Neutrophil (primary cell): ENCODE data around the gene CEP83.
"Not testable (repeated sequence)": the region's sequence is repeated elsewhere in the genome, so short reads cannot be mapped to it uniquely, and the experiment has no call there.

Experiments used
- H3K27ac ChIP-seq: fragments of 200-600 bp; sonication (generic); 2 replicates; pipeline ENCODE4 v1.5.1; 2016; ENCODE audit warnings: mild to moderate bottlenecking, moderate library complexity
- H3K27me3 ChIP-seq: fragments of 200-600 bp; sonication (generic); 2 replicates; pipeline ENCODE4 v1.6.0; 2016; ENCODE audit warnings: mild to moderate bottlenecking
- H3K36me3 ChIP-seq: fragments of 200-600 bp; sonication (generic); 2 replicates; pipeline ENCODE4 v1.5.1; 2017
- H3K4me1 ChIP-seq, 2 experiments: fragments of 200-600 bp in 1 of 2; sonication (generic) in 1 of 2; 1 replicate in 1 of 2; 2 replicates in 1 of 2; pipeline versions ENCODE4 v1.5.1 to v1.6.1; 2013 to 2016; ENCODE audit warnings: low read depth in 1 of 2, low read length in 1 of 2, mild to moderate bottlenecking in 1 of 2, moderate library complexity in 1 of 2; ENCODE audit not compliant: control insufficient read depth in 1 of 2, insufficient read depth in 1 of 2
- H3K4me3 ChIP-seq, 2 experiments: fragments of 200-600 bp in 1 of 2; sonication (generic) in 1 of 2; 1 replicate in 1 of 2; 2 replicates in 1 of 2; pipeline ENCODE4 v1.5.1; 2013 to 2016; ENCODE audit warnings: low read depth in 1 of 2, low read length in 1 of 2, mild to moderate bottlenecking in 1 of 2, moderate library complexity in 1 of 2
- H3K9me3 ChIP-seq: fragments of 200-600 bp; sonication (generic); 2 replicates; pipeline ENCODE4 v1.5.1; 2016
- TF ChIP-seq, protein P1 (sequence below): fragments of 200-600 bp; sonication (generic); IDR thresholded peaks from 2 replicates; pipeline ENCODE4 v1.5.1; 2016; ENCODE audit warnings: antibody characterized with exemption

Gene CEP83

DNA sequence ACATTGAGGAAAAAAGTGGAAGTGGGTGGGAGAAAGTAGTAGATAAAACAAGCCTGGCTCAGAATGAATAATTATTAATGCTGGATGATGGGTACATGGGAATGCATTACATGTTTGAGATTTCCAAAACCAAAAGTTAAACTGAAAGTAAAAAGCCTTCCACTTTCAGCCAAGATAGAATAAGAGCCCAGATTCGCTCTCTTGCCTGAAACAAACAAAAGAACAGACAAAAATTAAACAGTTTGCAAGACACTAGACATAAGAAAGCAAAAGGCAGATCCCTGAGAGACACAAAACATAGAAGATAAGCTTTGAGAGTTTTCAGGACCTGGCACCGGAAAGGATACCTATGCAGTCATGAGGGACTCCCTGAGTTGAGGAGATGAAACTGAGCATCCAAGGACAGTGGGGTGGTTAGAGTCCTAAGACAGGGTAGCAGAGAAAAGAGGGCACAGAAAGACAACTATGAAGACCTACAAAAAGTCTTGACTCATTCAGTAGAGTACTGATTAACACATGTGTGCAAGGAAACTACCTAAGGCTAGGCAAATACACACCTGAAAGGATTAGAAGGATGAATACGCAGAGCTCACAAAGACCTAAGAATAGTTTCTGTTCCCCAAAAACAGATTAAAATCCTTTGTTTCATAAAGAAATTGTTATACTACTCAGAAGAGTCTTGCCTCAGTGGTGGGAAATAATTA lies 54.1 kb downstream of the CEP83 start:
- no peak overlapping the region for H3K4me3 ChIP-seq
- no peaks in the 10 kb centered on the region for H3K36me3 ChIP-seq
- no peaks in the 10 kb centered on the region for H3K9me3 ChIP-seq
- TF ChIP-seq, protein P1, sequence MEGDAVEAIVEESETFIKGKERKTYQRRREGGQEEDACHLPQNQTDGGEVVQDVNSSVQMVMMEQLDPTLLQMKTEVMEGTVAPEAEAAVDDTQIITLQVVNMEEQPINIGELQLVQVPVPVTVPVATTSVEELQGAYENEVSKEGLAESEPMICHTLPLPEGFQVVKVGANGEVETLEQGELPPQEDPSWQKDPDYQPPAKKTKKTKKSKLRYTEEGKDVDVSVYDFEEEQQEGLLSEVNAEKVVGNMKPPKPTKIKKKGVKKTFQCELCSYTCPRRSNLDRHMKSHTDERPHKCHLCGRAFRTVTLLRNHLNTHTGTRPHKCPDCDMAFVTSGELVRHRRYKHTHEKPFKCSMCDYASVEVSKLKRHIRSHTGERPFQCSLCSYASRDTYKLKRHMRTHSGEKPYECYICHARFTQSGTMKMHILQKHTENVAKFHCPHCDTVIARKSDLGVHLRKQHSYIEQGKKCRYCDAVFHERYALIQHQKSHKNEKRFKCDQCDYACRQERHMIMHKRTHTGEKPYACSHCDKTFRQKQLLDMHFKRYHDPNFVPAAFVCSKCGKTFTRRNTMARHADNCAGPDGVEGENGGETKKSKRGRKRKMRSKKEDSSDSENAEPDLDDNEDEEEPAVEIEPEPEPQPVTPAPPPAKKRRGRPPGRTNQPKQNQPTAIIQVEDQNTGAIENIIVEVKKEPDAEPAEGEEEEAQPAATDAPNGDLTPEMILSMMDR, result no peak
- no peaks in the 10 kb centered on the region for H3K27me3 ChIP-seq
- no peaks in the 10 kb centered on the region for H3K4me1 ChIP-seq
- H3K27ac ChIP-seq, result no peak overlapping the region

DNA sequence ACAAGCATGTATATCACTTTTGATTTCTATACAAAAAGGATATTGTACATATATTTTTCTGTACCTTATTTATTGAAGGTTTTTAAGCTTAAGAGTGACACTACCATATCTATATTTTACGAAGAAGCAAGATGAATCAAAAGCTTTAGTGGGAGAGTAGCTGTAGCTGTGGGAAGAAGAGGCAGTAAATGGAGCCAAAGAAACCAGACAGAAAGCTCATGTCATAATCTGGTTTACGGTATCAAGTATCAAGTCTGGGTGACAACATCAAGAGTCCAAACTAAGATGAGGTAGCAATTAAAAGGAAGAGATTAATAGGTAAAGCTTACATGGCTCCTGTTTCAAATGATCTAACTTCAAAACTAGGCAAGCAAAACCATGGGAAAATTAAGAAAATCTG lies 54.8 kb downstream of the CEP83 start:
- H3K4me3 ChIP-seq, result no peak overlapping the region
- H3K4me1 ChIP-seq, result no peaks in the 10 kb centered on the region

DNA sequence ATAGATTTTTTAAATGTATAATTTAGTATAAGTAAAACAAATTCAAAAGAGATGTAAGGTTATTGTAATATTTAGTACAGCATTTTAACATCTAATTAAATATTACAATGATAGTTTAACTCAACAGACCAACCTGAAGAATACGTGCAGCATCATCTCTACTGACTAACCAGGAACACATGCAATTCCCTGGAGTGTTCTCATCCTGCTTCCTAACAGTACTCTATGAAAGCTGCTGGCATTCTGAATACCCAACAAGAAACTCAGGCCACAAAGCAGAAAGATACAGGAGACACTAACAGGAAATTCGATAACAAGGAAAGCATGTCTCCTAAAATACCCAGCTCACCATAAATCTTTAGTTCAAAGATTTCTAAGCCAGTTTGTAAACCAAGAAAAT lies 58.3 kb downstream of the CEP83 start:
- Histone ChIP-seq H3K4me3 (no peak overlapping the region), H3K36me3 (no peaks in the 10 kb centered on the region), H3K4me1 (no peaks in the 10 kb centered on the region), H3K27me3 (no peaks in the 10 kb centered on the region), H3K9me3 (peaks cover 18% of the 10 kb centered on the region), H3K27ac (no peak overlapping the region)
- TF ChIP-seq, protein P1, result no peak

More for the DNA sequence above, 54.8 kb downstream of the CEP83 start:
- Histone ChIP-seq H3K9me3 (peaks cover 2% of the 10 kb centered on the region), H3K36me3 (no peaks in the 10 kb centered on the region), H3K27ac (no peak overlapping the region), H3K27me3 (no peaks in the 10 kb centered on the region)
- TF ChIP-seq, protein P1, result no peak

DNA sequence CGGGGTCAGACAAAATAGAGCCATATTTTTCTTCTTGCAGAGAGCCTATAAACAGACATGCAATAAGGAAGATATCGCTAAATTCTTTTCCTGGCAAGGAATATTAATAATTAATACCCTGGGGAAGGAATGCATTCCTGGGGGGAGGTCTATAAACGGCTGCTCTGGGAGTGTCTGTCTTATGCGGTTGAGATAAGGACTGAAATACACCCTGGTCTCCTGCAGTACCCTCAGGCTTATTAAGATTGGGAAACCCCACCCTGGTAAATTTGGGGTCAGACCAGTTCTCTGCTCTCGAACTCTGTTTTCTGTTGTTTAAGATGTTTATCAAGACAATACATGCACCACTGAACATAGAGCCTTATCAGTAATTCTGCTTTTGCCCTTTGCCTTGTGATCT lies 61.0 kb downstream of the CEP83 start:
- H3K4me3 ChIP-seq, H3K4me1 ChIP-seq, H3K27ac ChIP-seq, H3K36me3 ChIP-seq, H3K27me3 ChIP-seq: not testable (repeated sequence)
- H3K9me3 ChIP-seq, result peaks cover 18% of the 10 kb centered on the region

DNA sequence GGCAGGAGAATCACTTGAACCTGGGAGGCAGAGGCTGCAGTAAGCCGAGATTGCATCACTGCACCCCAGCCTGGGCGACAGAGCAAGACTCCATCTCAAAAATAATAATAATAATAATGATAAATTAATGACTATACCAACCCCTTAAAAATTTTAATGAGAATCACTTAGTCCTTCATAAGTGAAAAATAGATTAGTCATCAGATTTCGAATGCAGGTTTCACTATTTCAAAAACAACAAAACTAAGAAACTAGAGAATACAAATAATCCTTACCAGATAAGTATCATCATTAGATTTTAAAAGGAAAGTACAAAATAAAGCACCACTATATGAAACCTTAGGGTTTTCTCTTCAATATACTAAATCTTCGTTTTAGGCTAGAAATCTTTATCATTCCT lies 62.3 kb downstream of the CEP83 start:
- peaks cover 18% of the 10 kb centered on the region for H3K9me3 ChIP-seq
- no peaks in the 10 kb centered on the region for H3K27me3 ChIP-seq
- no peak overlapping the region for H3K4me3 ChIP-seq
- TF ChIP-seq, protein P1, result no peak
- H3K4me1 ChIP-seq, result no peaks in the 10 kb centered on the region
- no peak overlapping the region for H3K27ac ChIP-seq
- H3K36me3 ChIP-seq, result no peaks in the 10 kb centered on the region

DNA sequence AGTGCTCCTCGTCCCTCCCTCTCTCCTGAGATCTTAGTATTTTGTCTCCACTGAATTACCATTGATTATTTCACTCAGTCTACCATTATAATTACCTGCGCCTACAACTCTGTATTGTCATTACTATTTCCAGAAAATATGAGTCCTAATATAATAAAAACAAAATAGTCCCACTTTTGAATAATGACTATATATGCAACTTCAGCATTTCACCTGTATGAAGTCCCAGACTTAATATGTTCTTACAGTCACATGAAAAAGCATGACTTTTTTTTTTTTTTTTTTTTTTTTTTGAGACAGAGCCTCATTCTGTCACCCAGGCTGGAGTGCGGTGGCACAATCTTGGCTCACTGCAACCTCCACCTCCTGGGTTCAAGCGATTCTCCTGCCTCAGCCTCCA lies 63.7 kb downstream of the CEP83 start:
- H3K4me3 ChIP-seq, H3K27me3 ChIP-seq, H3K36me3 ChIP-seq, H3K4me1 ChIP-seq, H3K27ac ChIP-seq: not testable (repeated sequence)
- peaks cover 18% of the 10 kb centered on the region for H3K9me3 ChIP-seq

DNA sequence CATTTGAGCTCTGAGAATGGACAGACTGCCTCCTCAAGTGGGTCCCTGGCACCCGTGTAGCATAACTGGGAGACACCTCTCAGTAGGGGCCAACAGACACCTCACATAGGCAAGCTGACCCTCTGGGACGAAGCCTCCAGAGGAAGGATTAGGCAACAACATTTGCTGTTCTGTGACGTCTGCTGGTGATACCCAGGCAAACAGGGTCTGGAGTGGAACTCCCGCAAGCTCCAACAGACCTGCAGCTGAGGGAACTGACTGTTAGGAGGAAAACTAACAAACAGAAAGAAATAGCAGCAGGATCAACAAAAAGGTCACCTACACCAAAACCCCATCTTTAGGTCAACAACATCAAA lies 69.6 kb downstream of the CEP83 start:
- no peaks in the 10 kb centered on the region for H3K4me1 ChIP-seq
- H3K27me3 ChIP-seq, result no peaks in the 10 kb centered on the region
- H3K4me3 ChIP-seq, result no peak overlapping the region
- no peaks in the 10 kb centered on the region for H3K9me3 ChIP-seq
- H3K36me3 ChIP-seq, result no peaks in the 10 kb centered on the region
- no peak overlapping the region for H3K27ac ChIP-seq
- TF ChIP-seq, protein P1, result no peak

DNA sequence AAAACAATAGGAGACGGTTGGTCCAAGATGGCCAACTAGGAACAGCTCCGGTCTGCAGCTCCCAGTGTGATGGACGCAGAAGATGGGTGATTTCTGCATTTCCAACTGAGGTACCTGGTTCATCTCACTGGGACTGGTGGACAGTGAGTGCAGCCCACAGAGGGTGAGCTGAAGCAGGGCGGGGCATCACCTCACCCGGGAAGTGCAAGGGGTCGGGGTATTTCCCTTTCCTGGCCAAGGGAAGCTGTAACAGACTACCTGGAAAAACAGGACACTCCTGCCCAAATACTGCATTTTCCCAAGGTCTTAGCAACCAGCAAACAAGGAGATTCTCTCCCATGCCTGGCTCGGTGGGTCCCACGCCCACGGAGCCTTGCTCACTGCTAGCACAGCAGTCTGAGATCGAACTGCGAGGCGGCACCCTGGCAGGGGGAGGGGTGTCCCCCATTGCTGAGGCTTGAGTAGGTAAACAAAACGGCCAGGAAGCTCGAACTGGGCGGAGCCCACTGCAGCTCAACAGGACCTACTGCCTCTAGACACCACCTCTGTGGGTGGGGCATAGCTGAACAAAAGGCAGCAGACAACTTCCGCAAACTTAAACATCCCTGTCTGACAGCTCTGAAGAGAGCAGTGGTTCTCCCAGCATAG lies 70.1 kb downstream of the CEP83 start:
- H3K36me3 ChIP-seq, H3K4me3 ChIP-seq, H3K4me1 ChIP-seq, H3K27ac ChIP-seq, H3K9me3 ChIP-seq, H3K27me3 ChIP-seq: not testable (repeated sequence)
